HCT116 (cell line): ENCODE data around the gene SH3PXD2A. TPM values are rescaled to one million over a fixed set of nuclear protein-coding genes. Genes with fewer than 3 reads are reported as not detected.

Experiments
- ATAC-seq: fragments of 200-7000 bp; cut with Tn5 transposase; 2 replicates; pipeline ENCODE4 v1.9.1; 2020; ENCODE audit warnings: mild to moderate bottlenecking, moderate library complexity
- BruUV-seq: library from RNA; stranded (reverse); fragments of 400-500 nt; replicated peaks from 2 replicates; lab custom pipeline; 2021; lab: Mats Ljungman, UMichigan
- CTCF ChIA-PET: fragments of 300-600 bp; sonication (Branson Sonifier 250); formaldehyde crosslinking; loops from one replicate; lab custom pipeline; 2021; ENCODE audit warnings: antibody characterized with exemption; lab: Charles Lee
- POLR2A ChIA-PET: fragments of 300-600, 350-600 bp; sonication (Branson Sonifier 250); formaldehyde crosslinking; loops from one replicate; lab custom pipeline; 2021; ENCODE audit warnings: antibody characterized with exemption; lab: Charles Lee
- RAD21 ChIA-PET, 2 experiments: fragments of 300-600 bp; sonication (Branson Sonifier 250); formaldehyde crosslinking; loops; one replicate each; lab custom pipeline; 2023; ENCODE audit warnings: low total read pairs in 2 of 2; ENCODE audit not compliant: uncharacterized antibody in 2 of 2, unreplicated experiment in 2 of 2, low non-redundant PET in 1 of 2; lab: Charles Lee
- DNase-seq: peaks from one replicate; pipeline ENCODE4 v3.0.0-alpha.2; 2010; ENCODE audit warnings: low read depth, low spot score
- H2AFZ ChIP-seq: fragments of 200-600 bp; shearing (Covaris generic), sonication (generic); 2 replicates; pipeline ENCODE4 v1.6.1; 2017; ENCODE audit warnings: low read depth, mixed run types, mixed read lengths, antibody characterized with exemption, low read length; ENCODE audit not compliant: poor library complexity, severe bottlenecking
- H3K27ac ChIP-seq: 2 replicates; pipeline ENCODE4 v1.5.1; 2012; ENCODE audit warnings: low read depth, low read length
- H3K27me3 ChIP-seq: fragments of 200-600 bp; sonication (generic); 2 replicates; pipeline ENCODE4 v1.6.1; 2016; ENCODE audit warnings: mixed run types, low read length, mixed read lengths; ENCODE audit not compliant: insufficient read depth
- H3K36me3 ChIP-seq, 2 experiments: fragments of 200-500 bp in 1 of 2; fragments of 200-600 bp in 1 of 2; sonication (Bioruptor generic) in 1 of 2; sonication (generic) in 1 of 2; 2 replicates each; pipeline versions ENCODE4 v1.5.1 to v1.6.1; 2014 to 2016; ENCODE audit warnings: low read length in 2 of 2, inconsistent platforms in 1 of 2, mixed read lengths in 1 of 2, mixed run types in 1 of 2; ENCODE audit not compliant: insufficient read depth in 2 of 2, control insufficient read depth in 1 of 2
- H3K4me1 ChIP-seq, 2 experiments: fragments of 200-600 bp in 1 of 2; sonication (generic) in 1 of 2; 2 replicates each; pipeline versions ENCODE4 v1.5.1 to v1.6.1; 2012 to 2017; ENCODE audit warnings: low read length in 2 of 2, inconsistent platforms in 1 of 2, mild to moderate bottlenecking in 1 of 2, mixed read lengths in 1 of 2, mixed run types in 1 of 2, moderate library complexity in 1 of 2; ENCODE audit not compliant: insufficient read depth in 2 of 2, control insufficient read depth in 1 of 2
- H3K4me2 ChIP-seq: fragments of 200-600 bp; sonication (generic); 2 replicates; pipeline ENCODE4 v1.6.1; 2017; ENCODE audit warnings: mixed run types, low read length, mixed read lengths
- H3K4me3 ChIP-seq, 2 experiments: fragments of 200-600 bp in 1 of 2; sonication (generic) in 1 of 2; replicated peaks in 1 of 2; 2 replicates each; pipeline ENCODE4 v1.5.1; 2011 to 2016; ENCODE audit warnings: low read length in 2 of 2, control low read depth in 1 of 2, low read depth in 1 of 2, mild to moderate bottlenecking in 1 of 2, mixed read lengths in 1 of 2, mixed run types in 1 of 2
- H3K79me2 ChIP-seq: fragments of 200-600 bp; sonication (generic); 2 replicates; pipeline ENCODE4 v1.6.1; 2017; ENCODE audit warnings: mild to moderate bottlenecking, mixed run types, low read length, moderate library complexity, mixed read lengths; ENCODE audit not compliant: insufficient read depth
- H3K9ac ChIP-seq: fragments of 200-600 bp; sonication (generic); 2 replicates; pipeline ENCODE4 v1.6.1; 2016; ENCODE audit warnings: low read length, mixed read lengths
- H3K9me2 ChIP-seq: fragments of 200-600 bp; sonication (generic), shearing (Covaris generic); 2 replicates; pipeline ENCODE4 v1.6.1; 2017; ENCODE audit warnings: mixed run types, mild to moderate bottlenecking, moderate library complexity; ENCODE audit not compliant: insufficient read depth
- H3K9me3 ChIP-seq, 2 experiments: fragments of 200-500 bp in 1 of 2; fragments of 200-600 bp in 1 of 2; sonication (Bioruptor generic) in 1 of 2; sonication (generic) in 1 of 2; 2 replicates each; pipeline ENCODE4 v1.6.1; 2014 to 2017; ENCODE audit warnings: low read length in 2 of 2, mixed read lengths in 2 of 2, inconsistent platforms in 1 of 2, low read depth in 1 of 2, mild to moderate bottlenecking in 1 of 2, mixed run types in 1 of 2, moderate library complexity in 1 of 2; ENCODE audit not compliant: control insufficient read depth in 1 of 2, insufficient read depth in 1 of 2
- H4K20me1 ChIP-seq: fragments of 200-600 bp; sonication (generic), shearing (Covaris generic); 2 replicates; pipeline ENCODE4 v1.6.1; 2017; ENCODE audit warnings: mixed run types, mild to moderate bottlenecking, moderate library complexity; ENCODE audit not compliant: insufficient read depth
- CEBPB ChIP-seq: IDR thresholded peaks from 2 replicates; pipeline ENCODE4 v1.6.1; 2012; ENCODE audit warnings: low read depth
- EGR1 ChIP-seq: IDR thresholded peaks from 2 replicates; pipeline ENCODE4 v1.6.1; 2012; ENCODE audit warnings: low read depth
- EZH2 ChIP-seq: fragments of 200-600 bp; sonication (generic); IDR thresholded peaks from 2 replicates; pipeline ENCODE4 v1.6.1; 2017; ENCODE audit warnings: antibody characterized with exemption, mixed run types
- EZH2phosphoT487 ChIP-seq: fragments of 200-600 bp; IDR thresholded peaks from 2 replicates; pipeline ENCODE4 v1.6.1; 2018; ENCODE audit warnings: antibody characterized with exemption, borderline replicate concordance
- FOSL1 ChIP-seq: IDR thresholded peaks from 2 replicates; pipeline ENCODE4 v1.6.1; 2012; ENCODE audit warnings: low read depth
- JUND ChIP-seq: IDR thresholded peaks from 2 replicates; pipeline ENCODE4 v1.6.1; 2012
- POLR2A ChIP-seq: IDR thresholded peaks from 2 replicates; pipeline ENCODE4 v1.7.0; 2011; ENCODE audit warnings: borderline replicate concordance; ENCODE audit not compliant: insufficient read depth, insufficient read length; ENCODE audit errors: extremely low read depth
- POLR2AphosphoS5 ChIP-seq: IDR thresholded peaks from 2 replicates; pipeline ENCODE4 v1.6.1; 2011; ENCODE audit warnings: mild to moderate bottlenecking, low read depth, low read length, moderate library complexity
- RAD21 ChIP-seq: IDR thresholded peaks from 2 replicates; pipeline ENCODE4 v1.6.1; 2012; ENCODE audit warnings: low read depth, mild to moderate bottlenecking
- SIN3A ChIP-seq: IDR thresholded peaks from 2 replicates; pipeline ENCODE4 v1.6.1; 2012; ENCODE audit warnings: low read depth
- SP1 ChIP-seq: IDR thresholded peaks from 2 replicates; pipeline ENCODE4 v1.6.1; 2012; ENCODE audit warnings: low read depth
- TCF7L2 ChIP-seq: IDR thresholded peaks from 2 replicates; pipeline ENCODE4 v1.7.0; 2011; ENCODE audit warnings: borderline replicate concordance, inconsistent platforms; ENCODE audit not compliant: insufficient read depth, insufficient read length; ENCODE audit errors: extremely low read depth
- YY1 ChIP-seq: IDR thresholded peaks from 2 replicates; pipeline ENCODE4 v1.6.1; 2011; ENCODE audit warnings: low read length, low read depth, moderate library complexity, mild to moderate bottlenecking; ENCODE audit not compliant: insufficient replicate concordance; ENCODE audit errors: extremely low read depth
- ZFX ChIP-seq: fragments of 450-650 bp; IDR thresholded peaks from 2 replicates; pipeline ENCODE4 v1.6.1; 2017
- ZNF274 ChIP-seq: fragments of 200-500 bp; sonication (Bioruptor generic); IDR thresholded peaks from 2 replicates; pipeline ENCODE4 v1.6.1; 2014; ENCODE audit warnings: mild to moderate bottlenecking, low read depth, low read length, inconsistent platforms
- intact Hi-C: fragments of 100-400 bp; cut with micrococcal nuclease; formaldehyde crosslinking; loops from 2 replicates; pipeline ENCODE4 v1.10.0; 2022
- total RNA-seq: library from RNA; stranded (reverse); gene quantifications from one replicate; pipeline ENCODE4 v1.2.1, GENCODE V29; 2021; ENCODE audit not compliant: unreplicated experiment
- TF ChIP-seq, protein P1 (sequence below): IDR thresholded peaks from 2 replicates; pipeline ENCODE4 v1.6.1; 2012
- TF ChIP-seq, protein P2 (sequence below): IDR thresholded peaks from 2 replicates; pipeline ENCODE4 v1.6.1; 2012
- TF ChIP-seq, protein P3 (sequence below): IDR thresholded peaks from 2 replicates; pipeline ENCODE4 v1.6.1; 2012; ENCODE audit warnings: low read depth

Gene SH3PXD2A
- total RNA-seq, 1 experiment from 2014 or later, result 8.7 TPM

DNA sequence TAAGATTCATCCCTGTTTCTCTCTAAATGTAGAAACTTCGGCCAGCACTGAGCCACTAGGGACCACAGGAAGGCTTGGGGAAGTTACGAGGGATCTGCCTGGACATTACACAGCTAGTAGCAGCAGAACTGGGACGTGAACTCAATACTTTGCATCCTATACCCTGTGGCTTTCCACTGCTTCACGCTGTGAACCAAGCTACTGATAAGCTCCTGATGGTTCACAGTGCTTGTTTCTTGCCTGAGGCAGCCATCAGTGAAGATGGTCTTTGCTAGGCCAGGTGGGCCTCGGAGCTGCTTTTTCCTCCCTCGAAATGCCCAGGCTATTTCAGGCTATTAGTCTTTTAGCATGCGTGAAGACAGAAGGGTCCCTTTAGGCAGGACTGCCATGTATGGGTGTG is 132.7 kb downstream of the SH3PXD2A start:
- H3K27ac ChIP-seq, result no peak overlapping the region
- no TSS peak for BruUV-seq
- H3K9me2 ChIP-seq, result no peaks in the 10 kb centered on the region
- no peaks in the 10 kb centered on the region for H3K9me3 ChIP-seq
- no peaks in the 10 kb centered on the region for H3K79me2 ChIP-seq
- H3K4me1 ChIP-seq, result peaks cover 2 to 3% of the 10 kb centered on the region in 2 experiments
- H3K4me2 ChIP-seq, result no peak overlapping the region
- no peak for DNase-seq
- POLR2A ChIA-PET, result no interaction called here
- TF ChIP-seq, protein P1, sequence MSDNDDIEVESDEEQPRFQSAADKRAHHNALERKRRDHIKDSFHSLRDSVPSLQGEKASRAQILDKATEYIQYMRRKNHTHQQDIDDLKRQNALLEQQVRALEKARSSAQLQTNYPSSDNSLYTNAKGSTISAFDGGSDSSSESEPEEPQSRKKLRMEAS, result no peak
- TF ChIP-seq, protein P2, sequence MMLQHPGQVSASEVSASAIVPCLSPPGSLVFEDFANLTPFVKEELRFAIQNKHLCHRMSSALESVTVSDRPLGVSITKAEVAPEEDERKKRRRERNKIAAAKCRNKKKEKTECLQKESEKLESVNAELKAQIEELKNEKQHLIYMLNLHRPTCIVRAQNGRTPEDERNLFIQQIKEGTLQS, result no peak
- TF ChIP-seq POLR2AphosphoS5 (no peak), RAD21 (no peak), ZNF274 (no peak), SP1 (no peak), FOSL1 (no peak), TCF7L2 (no peak), EZH2 (no peak), POLR2A (no peak), ZFX (no peak)
- no peak overlapping the region for H3K9ac ChIP-seq
- intact Hi-C loops, result no loop called here
- RAD21 ChIA-PET, result no interaction called here
- no peaks in the 10 kb centered on the region for H3K27me3 ChIP-seq
- H3K36me3 ChIP-seq, result no peaks in the 10 kb centered on the region
- H3K4me3 ChIP-seq, result no peak overlapping the region
- no peak overlapping the region for H2AFZ ChIP-seq
- no peaks in the 10 kb centered on the region for H4K20me1 ChIP-seq
- ATAC-seq, result no peak
- CTCF ChIA-PET, result interaction anchor here (0.7 kb wide), 1 partner anchor 134 kb away, joined by 3 read pairs; no protein-coding TSS in a partner anchor

DNA sequence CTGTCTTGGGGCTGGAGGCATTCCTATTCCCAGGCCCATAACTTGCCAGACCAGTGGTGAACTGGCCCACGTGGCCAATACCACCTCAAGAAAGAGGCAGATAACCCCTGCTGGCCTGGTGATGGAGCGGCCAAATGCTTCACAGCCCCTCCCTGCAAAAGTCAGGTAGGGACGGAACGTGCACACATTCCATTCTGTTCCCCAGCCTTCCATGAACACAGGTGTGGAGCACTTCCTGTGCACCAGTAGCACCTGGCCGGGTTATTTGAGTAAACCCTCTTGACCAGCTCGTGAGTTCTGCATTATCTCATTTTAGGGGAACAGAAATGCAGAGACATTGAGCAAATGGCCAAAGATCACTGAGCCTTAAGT is 134.4 kb downstream of the SH3PXD2A start:
- no peak overlapping the region for H3K9ac ChIP-seq
- ATAC-seq, result no peak
- no peaks in the 10 kb centered on the region for H3K9me2 ChIP-seq
- no peak overlapping the region for H3K27ac ChIP-seq
- no peaks in the 10 kb centered on the region for H3K79me2 ChIP-seq
- POLR2A ChIA-PET, result no interaction called here
- no peak overlapping the region for H3K4me3 ChIP-seq
- no TSS peak for BruUV-seq
- no peak overlapping the region for H2AFZ ChIP-seq
- DNase-seq, result no peak
- CTCF ChIA-PET, result no interaction called here
- intact Hi-C loops, result no loop called here
- no peaks in the 10 kb centered on the region for H3K9me3 ChIP-seq
- H3K27me3 ChIP-seq, result no peaks in the 10 kb centered on the region
- no peaks in the 10 kb centered on the region for H3K36me3 ChIP-seq
- peaks cover 19 to 20% of the 10 kb centered on the region in 2 experiments for H3K4me1 ChIP-seq
- RAD21 ChIA-PET, result no interaction called here
- no peak overlapping the region for H3K4me2 ChIP-seq
- no peaks in the 10 kb centered on the region for H4K20me1 ChIP-seq
- TF ChIP-seq TCF7L2, result no peak
- TF ChIP-seq EGR1, result no peak
- no peak for TF ChIP-seq FOSL1
- TF ChIP-seq JUND, result no peak
- TF ChIP-seq EZH2phosphoT487, result no peak
- no peak for TF ChIP-seq RAD21
- TF ChIP-seq YY1, result no peak
- no peak for TF ChIP-seq CEBPB
- TF ChIP-seq SIN3A, result no peak
- no peak for TF ChIP-seq POLR2AphosphoS5
- TF ChIP-seq, protein P3, sequence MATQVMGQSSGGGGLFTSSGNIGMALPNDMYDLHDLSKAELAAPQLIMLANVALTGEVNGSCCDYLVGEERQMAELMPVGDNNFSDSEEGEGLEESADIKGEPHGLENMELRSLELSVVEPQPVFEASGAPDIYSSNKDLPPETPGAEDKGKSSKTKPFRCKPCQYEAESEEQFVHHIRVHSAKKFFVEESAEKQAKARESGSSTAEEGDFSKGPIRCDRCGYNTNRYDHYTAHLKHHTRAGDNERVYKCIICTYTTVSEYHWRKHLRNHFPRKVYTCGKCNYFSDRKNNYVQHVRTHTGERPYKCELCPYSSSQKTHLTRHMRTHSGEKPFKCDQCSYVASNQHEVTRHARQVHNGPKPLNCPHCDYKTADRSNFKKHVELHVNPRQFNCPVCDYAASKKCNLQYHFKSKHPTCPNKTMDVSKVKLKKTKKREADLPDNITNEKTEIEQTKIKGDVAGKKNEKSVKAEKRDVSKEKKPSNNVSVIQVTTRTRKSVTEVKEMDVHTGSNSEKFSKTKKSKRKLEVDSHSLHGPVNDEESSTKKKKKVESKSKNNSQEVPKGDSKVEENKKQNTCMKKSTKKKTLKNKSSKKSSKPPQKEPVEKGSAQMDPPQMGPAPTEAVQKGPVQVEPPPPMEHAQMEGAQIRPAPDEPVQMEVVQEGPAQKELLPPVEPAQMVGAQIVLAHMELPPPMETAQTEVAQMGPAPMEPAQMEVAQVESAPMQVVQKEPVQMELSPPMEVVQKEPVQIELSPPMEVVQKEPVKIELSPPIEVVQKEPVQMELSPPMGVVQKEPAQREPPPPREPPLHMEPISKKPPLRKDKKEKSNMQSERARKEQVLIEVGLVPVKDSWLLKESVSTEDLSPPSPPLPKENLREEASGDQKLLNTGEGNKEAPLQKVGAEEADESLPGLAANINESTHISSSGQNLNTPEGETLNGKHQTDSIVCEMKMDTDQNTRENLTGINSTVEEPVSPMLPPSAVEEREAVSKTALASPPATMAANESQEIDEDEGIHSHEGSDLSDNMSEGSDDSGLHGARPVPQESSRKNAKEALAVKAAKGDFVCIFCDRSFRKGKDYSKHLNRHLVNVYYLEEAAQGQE, result no peak
- no peak for TF ChIP-seq SP1
- TF ChIP-seq POLR2A, result no peak
- no peak for TF ChIP-seq ZNF274
- TF ChIP-seq, protein P2, result no peak
